ENCODE data around the gene MAP3K9.
A peak's percentile ranks its signal among the peaks of the same experiment; 100 is the strongest.

Gene MAP3K9

DNA sequence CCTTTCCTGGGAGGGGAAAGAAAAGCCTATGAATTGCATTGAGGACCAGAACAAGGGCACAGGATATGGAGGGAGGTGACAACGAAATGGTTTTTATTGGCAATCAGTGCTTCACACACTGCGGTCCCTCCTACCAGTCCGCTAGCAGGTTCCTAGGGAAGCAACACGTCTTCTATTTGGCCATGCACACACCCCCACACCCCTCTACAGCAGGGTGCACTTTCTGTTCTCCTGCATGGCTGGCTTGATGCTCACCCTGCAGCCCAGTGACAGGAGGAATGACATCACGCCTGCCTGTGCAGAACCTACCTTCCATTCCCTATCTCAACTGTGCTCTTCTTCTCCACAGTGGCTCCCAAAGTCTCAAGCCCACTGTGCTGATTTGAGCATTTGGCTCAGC is 109.7 kb downstream of the MAP3K9 start:
- no peak for DNase-seq (ENCODE audit: low read depth)

DNA sequence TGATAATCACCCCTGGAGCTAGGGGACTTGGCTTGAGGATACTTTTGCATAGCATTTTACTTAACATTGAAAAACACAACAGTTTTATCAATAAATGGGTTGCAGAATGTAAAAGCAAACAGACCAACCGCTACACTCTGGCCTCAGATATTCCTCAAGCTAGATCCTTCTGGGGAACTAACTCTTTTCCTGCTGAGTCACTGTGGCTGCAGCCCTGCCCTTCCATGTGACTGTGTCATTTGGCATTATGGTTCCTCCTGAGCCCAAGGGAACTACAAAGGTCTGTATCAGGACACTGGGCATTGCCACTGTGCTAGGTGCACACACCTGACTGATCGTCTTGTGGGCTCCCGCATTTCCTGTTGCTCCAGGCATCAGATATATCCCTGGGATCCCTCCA is 111.0 kb downstream of the MAP3K9 start:
- peak; percentile 34 for DNase-seq (ENCODE audit: low read depth)

DNA sequence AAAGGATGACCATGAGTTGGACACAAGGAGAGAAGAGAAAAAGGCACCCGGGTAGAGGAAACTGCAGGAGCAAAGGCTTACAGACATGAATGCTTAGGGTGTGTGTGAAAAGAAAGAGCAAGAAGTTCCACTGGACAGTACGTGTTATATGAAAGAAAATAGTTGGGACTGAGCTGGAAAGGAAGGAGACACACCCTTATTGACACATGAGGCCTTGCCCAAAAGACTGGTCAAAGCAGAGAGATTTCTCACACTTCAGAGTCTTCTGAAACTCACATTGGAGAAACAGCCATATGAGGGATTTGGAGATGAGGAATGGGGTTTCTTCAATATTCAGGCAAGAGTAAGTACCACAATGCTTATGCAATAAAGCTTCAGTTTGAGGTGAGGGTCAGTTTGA is 111.6 kb downstream of the MAP3K9 start:
- no peak for DNase-seq (ENCODE audit: low read depth)

DNA sequence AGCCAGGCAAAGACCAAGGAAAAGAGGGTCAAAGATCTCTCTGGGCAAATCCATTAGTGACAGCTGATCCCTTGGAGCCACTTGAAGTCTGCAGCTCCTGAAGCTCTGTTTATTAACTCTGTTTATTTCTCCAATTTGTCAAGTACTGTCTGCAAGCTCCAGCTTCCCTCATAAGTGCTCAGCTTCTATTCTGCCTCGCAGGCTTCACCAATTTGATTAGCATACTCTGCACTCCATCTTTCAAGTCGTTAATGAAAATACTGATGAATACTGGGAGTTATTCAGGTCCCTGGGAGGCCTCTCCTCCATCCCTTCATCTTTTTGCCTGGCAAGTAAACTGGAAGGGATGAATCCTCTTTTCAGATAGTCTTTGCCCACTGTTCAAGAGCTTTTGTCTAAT is 113.3 kb downstream of the MAP3K9 start:
- no peak for DNase-seq (ENCODE audit: low read depth)

DNA sequence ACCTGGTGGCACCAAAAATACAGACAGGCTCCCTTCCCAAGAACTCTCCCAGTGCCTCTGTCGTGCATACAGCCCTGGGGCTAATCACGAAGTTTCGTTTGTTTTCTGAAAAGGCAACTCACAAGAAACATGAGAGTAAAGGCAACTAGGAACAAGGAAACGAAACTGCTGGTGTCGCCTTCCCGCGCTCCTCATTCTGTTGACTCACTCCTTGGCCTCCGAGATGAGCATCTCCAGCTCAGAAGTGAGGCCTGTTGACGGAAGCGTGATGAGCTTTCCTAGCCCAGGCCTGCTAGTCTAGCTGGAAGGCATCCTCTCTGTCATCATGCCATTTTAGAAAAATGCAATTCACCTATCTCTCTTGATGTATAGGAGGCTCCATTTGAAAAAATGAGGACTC is 117.1 kb downstream of the MAP3K9 start:
- DNase-seq (ENCODE audit: low read depth), result no peak

DNA sequence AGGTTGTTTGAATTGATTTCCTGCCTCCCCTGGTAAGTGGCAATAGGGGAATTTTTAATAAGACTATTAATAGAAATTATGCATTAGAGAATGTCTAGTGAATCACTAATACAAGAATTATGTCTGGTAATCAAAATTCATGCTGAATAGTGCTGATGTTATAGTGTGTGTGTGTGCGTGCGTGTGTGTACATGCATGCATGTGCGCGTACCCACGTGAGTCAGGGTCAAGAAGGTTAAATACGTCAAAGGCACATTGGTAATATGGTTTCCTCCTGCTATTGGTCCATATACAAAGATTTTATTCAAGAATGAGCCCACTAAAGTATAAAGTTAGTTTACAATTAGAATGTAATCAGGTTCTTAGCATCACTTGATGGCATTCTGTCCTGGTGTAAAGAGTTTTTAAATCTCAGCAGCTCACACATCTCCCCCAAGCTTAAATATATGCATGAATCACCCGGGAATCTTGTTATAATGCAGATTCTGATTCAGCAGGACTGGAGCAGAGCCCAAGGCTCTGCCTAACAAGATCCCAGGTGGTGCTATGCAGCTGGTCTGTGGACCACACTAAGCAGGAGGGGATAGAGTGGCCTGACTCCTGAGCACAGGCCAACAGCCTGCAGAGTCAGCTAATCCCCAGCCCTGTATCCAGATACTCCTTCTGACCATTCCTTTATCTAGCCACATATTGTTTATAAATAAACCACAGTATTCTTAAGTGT is 123.7 kb downstream of the MAP3K9 start:
- peak; percentile 11 for DNase-seq (ENCODE audit: low read depth)

DNA sequence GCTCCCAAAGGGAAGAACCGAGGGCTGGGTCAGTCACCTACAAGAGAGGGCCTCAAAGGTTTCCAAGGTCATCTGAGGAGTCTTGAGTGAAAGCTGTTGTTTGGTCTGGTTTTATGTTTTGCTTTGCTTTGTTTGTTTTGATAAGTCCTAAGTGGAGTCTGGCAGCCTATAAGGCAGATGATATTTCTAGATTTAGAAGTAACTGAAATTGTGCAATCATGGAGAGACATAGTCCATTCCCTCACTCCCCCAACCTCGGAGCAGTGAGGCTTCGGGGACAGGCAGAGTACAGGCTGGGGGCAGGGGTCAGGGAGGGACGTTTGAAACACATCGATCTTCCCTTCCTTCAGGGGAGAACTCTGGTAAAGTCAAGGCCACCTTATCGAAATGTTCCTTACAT is 125.3 kb downstream of the MAP3K9 start:
- DNase-seq (ENCODE audit: low read depth), result peak; percentile 30

DNA sequence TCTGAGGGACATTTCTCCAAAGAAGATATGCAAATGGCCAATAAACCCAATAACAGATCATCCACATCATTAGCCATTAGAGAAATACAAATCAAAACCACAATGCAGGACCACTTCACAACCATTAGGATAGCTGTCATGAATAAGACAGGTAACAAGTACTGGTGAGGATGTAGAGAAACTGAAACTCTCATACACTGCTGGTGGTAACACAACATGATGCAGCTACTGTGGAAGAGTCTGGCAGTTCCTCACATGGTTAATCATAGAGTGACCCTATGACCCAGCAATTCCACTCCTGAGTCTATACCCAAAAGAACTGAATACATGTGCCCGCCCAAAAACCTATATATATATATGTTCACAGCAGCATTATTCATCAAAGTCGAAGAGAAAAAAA is 128.6 kb downstream of the MAP3K9 start:
- DNase-seq (ENCODE audit: low read depth), result no peak

DNA sequence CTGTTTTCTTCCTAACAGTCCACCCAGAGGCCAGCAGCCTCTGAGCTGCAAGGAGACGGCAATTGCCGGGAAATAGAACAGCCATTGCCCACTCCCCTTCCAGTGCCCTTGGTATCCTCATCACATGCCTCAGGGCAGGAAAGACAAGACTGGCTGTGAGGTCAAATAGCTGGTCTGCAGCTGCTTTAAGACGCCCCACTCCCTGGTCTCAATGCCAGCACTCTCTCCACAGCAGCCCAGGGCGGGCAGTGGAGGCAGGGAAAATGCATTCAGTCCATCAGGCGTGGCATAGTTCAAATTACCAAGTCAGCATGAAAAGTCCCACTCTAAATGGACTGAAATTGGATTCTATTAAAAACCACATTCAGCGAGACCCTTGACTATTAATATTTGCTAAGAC is 132.0 kb downstream of the MAP3K9 start:
- no peak for DNase-seq (ENCODE audit: low read depth)

Data from iris pigment epithelial cell (primary cell).